H9 (cell line): ENCODE data around the gene IP6K3. TPM values are rescaled to one million over a fixed set of nuclear protein-coding genes. Genes with fewer than 3 reads are reported as not detected.

Experiments
- DNase-seq: peaks from one replicate; pipeline ENCODE4 v3.0.0-alpha.2; 2017
- H2AFZ ChIP-seq: one replicate; pipeline ENCODE4 v1.6.1; 2013; ENCODE audit warnings: mild to moderate bottlenecking, low read length, control low read depth, moderate library complexity
- H2AK5ac ChIP-seq: 2 replicates; pipeline ENCODE4 v1.6.1; 2013; ENCODE audit warnings: low read length, control low read depth, mixed read lengths; ENCODE audit not compliant: insufficient read length
- H2BK120ac ChIP-seq: one replicate; pipeline ENCODE4 v1.6.1; 2013; ENCODE audit warnings: low read depth, mild to moderate bottlenecking, low read length, control low read depth, inconsistent platforms; ENCODE audit not compliant: poor library complexity, severe bottlenecking
- H2BK12ac ChIP-seq: 2 replicates; pipeline ENCODE4 v1.6.1; 2013; ENCODE audit warnings: low read length, control low read depth, mixed read lengths, low read depth; ENCODE audit not compliant: insufficient read length
- H2BK15ac ChIP-seq: 2 replicates; pipeline ENCODE4 v1.6.1; 2013; ENCODE audit warnings: low read depth, low read length, control low read depth
- H2BK20ac ChIP-seq: one replicate; pipeline ENCODE4 v1.6.1; 2013; ENCODE audit warnings: low read depth, mild to moderate bottlenecking, low read length, control low read depth, inconsistent platforms; ENCODE audit not compliant: poor library complexity, severe bottlenecking
- H2BK5ac ChIP-seq: 2 replicates; pipeline ENCODE4 v1.6.1; 2013; ENCODE audit warnings: low read length, control low read depth, mixed read lengths; ENCODE audit not compliant: insufficient read length
- H3K14ac ChIP-seq: 2 replicates; pipeline ENCODE4 v1.6.1; 2013; ENCODE audit warnings: low read length, control low read depth; ENCODE audit not compliant: insufficient read depth
- H3K18ac ChIP-seq: 2 replicates; pipeline ENCODE4 v1.6.1; 2013; ENCODE audit warnings: low read depth, mild to moderate bottlenecking, mixed read lengths, low read length, control low read depth; ENCODE audit not compliant: insufficient read length
- H3K23ac ChIP-seq: 2 replicates; pipeline ENCODE4 v1.6.1; 2013; ENCODE audit warnings: low read length, control low read depth, mixed read lengths, low read depth; ENCODE audit not compliant: insufficient read length
- H3K23me2 ChIP-seq: 2 replicates; pipeline ENCODE4 v1.6.1; 2013; ENCODE audit warnings: low read depth, mild to moderate bottlenecking, mixed read lengths, low read length, control low read depth; ENCODE audit not compliant: insufficient read length, poor library complexity, severe bottlenecking
- H3K27ac ChIP-seq: 2 replicates; pipeline ENCODE4 v1.5.1; 2013; ENCODE audit warnings: low read length, control low read depth, mixed read lengths, low read depth; ENCODE audit not compliant: insufficient read length
- H3K27me3 ChIP-seq: 2 replicates; pipeline ENCODE4 v1.6.1; 2013; ENCODE audit warnings: low read length, control low read depth, inconsistent platforms; ENCODE audit not compliant: insufficient read depth
- H3K4ac ChIP-seq: 2 replicates; pipeline ENCODE4 v1.6.1; 2013; ENCODE audit warnings: low read depth, mild to moderate bottlenecking, control low read depth, inconsistent platforms, low read length, moderate library complexity
- H3K4me1 ChIP-seq: 2 replicates; pipeline ENCODE4 v1.6.1; 2013; ENCODE audit warnings: low read length, control low read depth, inconsistent platforms; ENCODE audit not compliant: insufficient read depth
- H3K4me2 ChIP-seq: 2 replicates; pipeline ENCODE4 v1.6.1; 2013; ENCODE audit warnings: low read length, control low read depth, mixed read lengths; ENCODE audit not compliant: insufficient read length, insufficient read depth
- H3K56ac ChIP-seq: 2 replicates; pipeline ENCODE4 v1.6.1; 2013; ENCODE audit warnings: low read depth, mild to moderate bottlenecking, mixed read lengths, low read length, control low read depth; ENCODE audit not compliant: insufficient read length
- H3K79me1 ChIP-seq: 2 replicates; pipeline ENCODE4 v1.6.1; 2013; ENCODE audit warnings: low read depth, mild to moderate bottlenecking, moderate library complexity, low read length, control low read depth, inconsistent platforms; ENCODE audit not compliant: insufficient read depth, poor library complexity, severe bottlenecking
- H3K79me2 ChIP-seq: 2 replicates; pipeline ENCODE4 v1.6.1; 2013; ENCODE audit warnings: low read length, control low read depth, inconsistent platforms; ENCODE audit not compliant: insufficient read depth
- H3K9ac ChIP-seq: 2 replicates; pipeline ENCODE4 v1.6.1; 2013; ENCODE audit warnings: low read length, control low read depth, mixed read lengths; ENCODE audit not compliant: insufficient read length; ENCODE audit errors: extremely low read depth
- H3K9me3 ChIP-seq: one replicate; pipeline ENCODE4 v1.6.1; 2013; ENCODE audit warnings: low read depth, low read length, inconsistent platforms; ENCODE audit not compliant: control insufficient read depth
- H3T11ph ChIP-seq: one replicate; pipeline ENCODE4 v1.6.1; 2013; ENCODE audit warnings: mild to moderate bottlenecking, low read length, control low read depth, inconsistent platforms
- H4K20me1 ChIP-seq: one replicate; pipeline ENCODE4 v1.6.1; 2013; ENCODE audit not compliant: control insufficient read depth, insufficient read length, insufficient read depth
- H4K5ac ChIP-seq: 2 replicates; pipeline ENCODE4 v1.6.1; 2013; ENCODE audit warnings: low read depth, mild to moderate bottlenecking, mixed read lengths, low read length, control low read depth; ENCODE audit not compliant: insufficient read length
- H4K8ac ChIP-seq: replicated peaks from 2 replicates; pipeline ENCODE4 v1.6.1; 2013; ENCODE audit warnings: low read length, control low read depth, mixed read lengths, low read depth; ENCODE audit not compliant: insufficient read length
- H4K91ac ChIP-seq: 2 replicates; pipeline ENCODE4 v1.6.1; 2013; ENCODE audit warnings: low read depth, mild to moderate bottlenecking, moderate library complexity, mixed read lengths, low read length, control low read depth; ENCODE audit not compliant: insufficient read length
- H3K27ac Mint-ChIP-seq, 3 experiments: 2 replicates in 2 of 3; 3 replicates in 1 of 3; pipeline ENCODE4 v1.8.0; 2020 to 2021; ENCODE audit warnings: mixed read lengths in 3 of 3, mild to moderate bottlenecking in 1 of 3, moderate library complexity in 1 of 3
- H3K27me3 Mint-ChIP-seq: 2 replicates; pipeline ENCODE4 v1.8.0; 2021; ENCODE audit warnings: low read depth, mild to moderate bottlenecking, moderate library complexity, mixed read lengths
- H3K36me3 Mint-ChIP-seq, 3 experiments: 2 replicates in 2 of 3; 3 replicates in 1 of 3; pipeline ENCODE4 v1.8.0; 2020 to 2021; ENCODE audit warnings: low read depth in 3 of 3, mixed read lengths in 3 of 3; ENCODE audit not compliant: insufficient read depth in 1 of 3
- H3K4me1 Mint-ChIP-seq, 2 experiments: 2 replicates each; pipeline ENCODE4 v1.8.0; 2020; ENCODE audit warnings: mixed read lengths in 2 of 2
- H3K4me3 Mint-ChIP-seq, 2 experiments: 2 replicates in 1 of 2; 3 replicates in 1 of 2; pipeline ENCODE4 v1.8.0; 2020 to 2021; ENCODE audit warnings: mild to moderate bottlenecking in 2 of 2, mixed read lengths in 2 of 2, moderate library complexity in 1 of 2
- H3K9me3 Mint-ChIP-seq, 2 experiments: 2 replicates in 1 of 2; 3 replicates in 1 of 2; pipeline ENCODE4 v1.8.0; 2020; ENCODE audit warnings: mild to moderate bottlenecking in 2 of 2, mixed read lengths in 2 of 2, moderate library complexity in 1 of 2
- CTCF ChIP-seq: fragments of 200-600 bp; sonication (generic); conservative IDR thresholded peaks from 3 replicates; pipeline ENCODE4 v1.8.0; 2021; ENCODE audit warnings: antibody characterized with exemption, mild to moderate bottlenecking
- WGBS: extraction: QIAGEN DNeasy Blood & Tissue Kit; methylation state at CpG from one replicate; pipeline ENCODE4 v1.1.7; 2013; ENCODE audit warnings: missing lambda C conversion rate, low lambda C conversion rate, mixed read lengths; ENCODE audit not compliant: insufficient read length; ENCODE audit errors: extremely low coverage; 5-methylcytosine and 5-hydroxymethylcytosine counted together
- total RNA-seq: library from RNA; stranded (reverse); gene quantifications from 2 replicates; pipeline ENCODE4 v1.2.1, GENCODE V29; 2021

Gene IP6K3
- total RNA-seq, 1 experiment from 2014 or later: 0.46 TPM

- H3K4me2 ChIP-seq: no peak overlapping the region
- TF ChIP-seq CTCF: no peak
- H3T11ph ChIP-seq: no peak overlapping the region
- WGBS: no CpG with 5 or more reads among the region's 7 CpGs
- H2AFZ ChIP-seq: no peak overlapping the region
- no peaks in the 10 kb centered on the region for H3K79me1 ChIP-seq
- Mint-ChIP-seq H3K27me3 (peaks cover 7% of the 10 kb centered on the region), H3K27ac (no peak overlapping the region), H3K4me1 (peaks cover 40 to 44% of the 10 kb centered on the region in 2 experiments), H3K36me3 (no peaks in the 10 kb centered on the region; a peak in 1 of 7 replicates), H3K9me3 (no peaks in the 10 kb centered on the region), H3K4me3 (peak overlapping the region in 1 of 2 experiments; percentile 12; a peak in 2 of 5 replicates)
- H3K9me3 ChIP-seq: no peaks in the 10 kb centered on the region
- no peak overlapping the region for H2BK5ac ChIP-seq
- no peak overlapping the region for H4K8ac ChIP-seq
- H3K27ac ChIP-seq: no peak overlapping the region
- H2BK15ac ChIP-seq: no peak overlapping the region
- H3K23me2 ChIP-seq: no peaks in the 10 kb centered on the region
- DNase-seq: no peak
- H3K56ac ChIP-seq: no peak overlapping the region
- peaks cover 8% of the 10 kb centered on the region; the same call in 1 of the 2 replicates for H3K4me1 ChIP-seq
- H4K5ac ChIP-seq: no peak overlapping the region
- H3K9ac ChIP-seq: no peak overlapping the region
- H3K79me2 ChIP-seq: no peaks in the 10 kb centered on the region
- no peak overlapping the region for H2BK120ac ChIP-seq
- no peak overlapping the region for H3K4ac ChIP-seq
- H4K20me1 ChIP-seq: no peaks in the 10 kb centered on the region
- no peak overlapping the region for H3K23ac ChIP-seq
- no peak overlapping the region for H2AK5ac ChIP-seq
- H2BK12ac ChIP-seq: no peak overlapping the region
- H3K27me3 ChIP-seq: no peaks in the 10 kb centered on the region
- no peak overlapping the region for H3K18ac ChIP-seq
- no peak overlapping the region for H4K91ac ChIP-seq
- H3K14ac ChIP-seq: no peak overlapping the region
- no peak overlapping the region for H2BK20ac ChIP-seq
These were observed 3.9 kb downstream of the IP6K3 start for GRCh38 chr6:33742837-33743236.
